ACC112 (cell line): ENCODE results near the gene LBX2.
A peak's percentile ranks its signal among the peaks of the same experiment; 100 is the strongest.

ENCODE experiments used
- H2AFZ ChIP-seq: fragments of 200-600 bp; sonication (generic); one replicate; pipeline ENCODE4 v1.6.0; 2017; ENCODE audit warnings: antibody characterized with exemption, low read length; ENCODE audit not compliant: unreplicated experiment
- H3K27ac ChIP-seq: fragments of 200-600 bp; sonication (generic); 2 replicates; pipeline ENCODE4 v1.5.1; 2014; ENCODE audit warnings: low read depth, mild to moderate bottlenecking, antibody characterized with exemption, low read length, moderate library complexity
- H3K27me3 ChIP-seq: fragments of 200-600 bp; sonication (generic); 2 replicates; pipeline ENCODE4 v1.6.1; 2014; ENCODE audit warnings: mild to moderate bottlenecking, antibody characterized with exemption, low read length, moderate library complexity, mixed read lengths; ENCODE audit not compliant: insufficient read depth
- H3K36me3 ChIP-seq: fragments of 200-600 bp; sonication (generic); 2 replicates; pipeline ENCODE4 v1.6.1; 2016; ENCODE audit warnings: mild to moderate bottlenecking, antibody characterized with exemption, low read length, moderate library complexity, mixed read lengths; ENCODE audit not compliant: insufficient read depth
- H3K4me1 ChIP-seq: fragments of 200-600 bp; sonication (generic); one replicate; pipeline ENCODE4 v1.6.1; 2016; ENCODE audit warnings: low read length, mixed read lengths; ENCODE audit not compliant: insufficient read depth, unreplicated experiment, control insufficient read depth
- H3K4me3 ChIP-seq: fragments of 200-600 bp; sonication (generic); 2 replicates; pipeline ENCODE4 v1.5.1; 2014; ENCODE audit warnings: mild to moderate bottlenecking, low read depth, low read length
- H3K79me2 ChIP-seq: fragments of 200-600 bp; sonication (generic); one replicate; pipeline ENCODE4 v1.6.0; 2016; ENCODE audit warnings: low read length; ENCODE audit not compliant: control insufficient read depth, unreplicated experiment, insufficient read depth

The LBX2 gene

DNA sequence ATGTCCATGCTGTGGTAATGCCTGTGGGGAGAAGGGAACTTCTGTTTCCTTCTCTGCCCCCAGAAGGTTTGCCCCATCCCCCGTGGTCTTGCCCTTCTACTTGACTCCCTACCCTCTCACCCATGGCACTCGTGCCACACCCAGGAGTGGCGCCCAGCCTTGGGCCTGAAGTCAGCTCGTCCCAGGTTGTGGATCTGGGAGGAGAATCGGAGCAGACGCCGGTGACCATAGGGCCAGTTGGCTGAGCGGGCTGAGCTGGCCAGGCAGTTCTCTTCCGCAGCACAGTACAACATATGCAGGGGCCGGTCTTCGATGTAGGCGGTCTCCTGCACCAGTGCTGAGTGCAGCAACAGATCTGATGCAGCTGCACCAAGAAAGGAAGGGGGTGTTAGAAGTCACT, 35.0 kb upstream of the LBX2 start:
- H3K27ac ChIP-seq: no peak overlapping the region
- no peak overlapping the region for H2AFZ ChIP-seq
- peaks cover 11% of the 10 kb centered on the region; the same call in 1 of the 2 replicates for H3K36me3 ChIP-seq
- no peaks in the 10 kb centered on the region for H3K27me3 ChIP-seq
- peaks cover 19% of the 10 kb centered on the region for H3K79me2 ChIP-seq
- peaks cover 12% of the 10 kb centered on the region for H3K4me1 ChIP-seq
- no peak overlapping the region for H3K4me3 ChIP-seq

DNA sequence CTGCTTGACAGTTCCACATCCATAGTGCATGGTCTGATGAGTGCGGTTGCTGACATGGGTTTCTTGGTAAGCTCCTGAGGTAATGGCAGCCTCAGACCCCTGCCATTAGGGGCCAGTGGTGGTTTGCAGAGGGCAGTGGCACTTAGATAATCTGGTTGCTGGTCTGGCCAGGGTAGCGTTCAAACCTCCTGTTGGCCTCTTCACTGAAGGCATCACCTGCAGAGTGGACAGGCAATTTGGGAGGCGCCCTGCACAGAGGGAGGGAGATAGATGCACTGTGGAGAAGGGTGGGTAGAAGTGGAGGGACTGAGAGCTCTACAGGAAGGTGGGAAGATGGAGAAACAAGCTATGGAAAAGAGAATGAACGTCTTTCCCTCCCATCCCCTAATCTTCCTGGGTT, 34.1 kb upstream of the LBX2 start:
- H3K36me3 ChIP-seq: peaks cover 7% of the 10 kb centered on the region; the same call in 1 of the 2 replicates
- H2AFZ ChIP-seq: no peak overlapping the region
- H3K4me1 ChIP-seq: peaks cover 14% of the 10 kb centered on the region
- no peaks in the 10 kb centered on the region for H3K27me3 ChIP-seq
- peaks cover 26% of the 10 kb centered on the region for H3K79me2 ChIP-seq
- H3K27ac ChIP-seq: no peak overlapping the region
- no peak overlapping the region for H3K4me3 ChIP-seq

DNA sequence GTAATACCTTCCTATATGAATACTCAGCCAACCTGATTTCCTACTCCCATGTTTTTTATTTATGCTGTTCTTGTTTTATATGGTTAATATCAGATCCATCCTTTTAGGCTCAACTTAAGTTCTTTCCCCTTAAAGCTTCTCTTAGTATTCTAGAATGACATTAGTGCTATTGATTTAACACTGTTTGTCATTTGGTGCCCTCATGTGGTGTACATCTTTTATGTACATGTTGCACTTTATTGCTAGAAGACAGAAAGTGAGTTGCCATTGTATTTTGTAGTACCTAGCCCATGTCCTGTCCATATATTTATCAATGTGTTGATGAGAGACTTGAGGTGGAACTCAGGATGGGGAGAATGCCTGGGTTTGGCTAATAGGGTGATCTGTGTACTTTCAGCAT, 32.8 kb upstream of the LBX2 start:
- H2AFZ ChIP-seq: no peak overlapping the region
- H3K79me2 ChIP-seq: peaks cover 34% of the 10 kb centered on the region
- peaks cover 22% of the 10 kb centered on the region for H3K4me1 ChIP-seq
- peak overlapping the region; percentile 96; the same call in 1 of the 2 replicates for H3K4me3 ChIP-seq
- peak overlapping the region; percentile 67; the same call in 1 of the 2 replicates for H3K27ac ChIP-seq
- H3K36me3 ChIP-seq: peaks cover 4% of the 10 kb centered on the region; the same call in 1 of the 2 replicates
- no peaks in the 10 kb centered on the region for H3K27me3 ChIP-seq

DNA sequence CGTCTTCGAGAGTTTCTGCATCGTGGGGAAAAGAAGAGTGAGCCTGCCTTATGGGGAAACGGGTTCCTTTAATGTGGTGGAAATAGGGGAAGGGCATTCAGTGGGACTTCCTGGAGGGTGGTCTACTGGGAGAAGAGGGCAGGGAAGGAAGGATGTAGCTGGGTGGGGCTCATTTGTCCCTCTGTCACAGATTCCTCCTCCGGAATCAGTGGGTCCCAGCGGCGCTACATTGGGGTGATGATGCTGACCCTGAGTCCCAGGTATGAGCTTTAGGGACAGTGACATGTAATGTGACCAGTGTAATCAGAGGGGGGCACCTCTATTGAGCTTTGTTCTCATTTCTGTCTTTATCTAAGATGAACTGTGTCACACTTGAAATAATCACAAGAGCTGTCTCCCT, 32.3 kb upstream of the LBX2 start:
- H3K36me3 ChIP-seq: peaks cover 10% of the 10 kb centered on the region; the same call in 1 of the 2 replicates
- peaks cover 37% of the 10 kb centered on the region for H3K79me2 ChIP-seq
- peak overlapping the region; percentile 96 for H3K4me3 ChIP-seq
- peak overlapping the region; percentile 67 for H3K27ac ChIP-seq
- peaks cover 22% of the 10 kb centered on the region for H3K4me1 ChIP-seq
- no peak overlapping the region for H2AFZ ChIP-seq
- no peaks in the 10 kb centered on the region for H3K27me3 ChIP-seq

DNA sequence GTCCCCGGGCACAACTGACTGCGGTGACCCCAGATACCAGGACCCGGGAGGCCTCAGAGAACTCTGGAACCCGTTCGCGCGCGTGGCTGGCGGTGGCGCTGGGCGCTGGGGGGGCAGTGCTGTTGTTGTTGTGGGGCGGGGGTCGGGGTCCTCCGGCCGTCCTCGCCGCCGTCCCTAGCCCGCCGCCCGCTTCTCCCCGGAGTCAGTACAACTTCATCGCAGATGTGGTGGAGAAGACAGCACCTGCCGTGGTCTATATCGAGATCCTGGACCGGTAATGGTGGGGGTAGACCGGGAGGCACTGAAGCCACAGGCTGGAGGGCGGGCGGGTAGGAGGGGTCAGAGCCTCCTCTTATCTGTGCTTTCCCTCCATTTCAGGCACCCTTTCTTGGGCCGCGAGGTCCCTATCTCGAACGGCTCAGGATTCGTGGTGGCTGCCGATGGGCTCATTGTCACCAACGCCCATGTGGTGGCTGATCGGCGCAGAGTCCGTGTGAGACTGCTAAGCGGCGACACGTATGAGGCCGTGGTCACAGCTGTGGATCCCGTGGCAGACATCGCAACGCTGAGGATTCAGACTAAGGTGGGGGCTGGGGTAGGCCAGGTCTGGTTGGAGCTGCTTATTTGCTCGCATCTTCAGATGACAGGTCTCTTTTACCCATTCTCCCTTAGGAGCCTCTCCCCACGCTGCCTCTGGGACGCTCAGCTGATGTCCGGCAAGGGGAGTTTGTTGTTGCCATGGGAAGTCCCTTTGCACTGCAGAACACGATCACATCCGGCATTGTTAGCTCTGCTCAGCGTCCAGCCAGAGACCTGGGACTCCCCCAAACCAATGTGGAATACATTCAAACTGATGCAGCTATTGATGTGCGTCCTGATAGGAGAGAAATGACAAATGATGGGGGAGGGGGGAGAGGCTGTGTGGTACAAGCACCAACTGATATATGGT, 31.1 kb upstream of the LBX2 start:
- Histone ChIP-seq H3K27ac (peak overlapping the region; percentile 67), H3K4me3 (peak overlapping the region; percentile 96), H3K27me3 (no peaks in the 10 kb centered on the region), H3K4me1 (peaks cover 22% of the 10 kb centered on the region), H2AFZ (peak overlapping the region; percentile 57), H3K36me3 (peaks cover 18% of the 10 kb centered on the region; the same call in 1 of the 2 replicates), H3K79me2 (peaks cover 37% of the 10 kb centered on the region)

DNA sequence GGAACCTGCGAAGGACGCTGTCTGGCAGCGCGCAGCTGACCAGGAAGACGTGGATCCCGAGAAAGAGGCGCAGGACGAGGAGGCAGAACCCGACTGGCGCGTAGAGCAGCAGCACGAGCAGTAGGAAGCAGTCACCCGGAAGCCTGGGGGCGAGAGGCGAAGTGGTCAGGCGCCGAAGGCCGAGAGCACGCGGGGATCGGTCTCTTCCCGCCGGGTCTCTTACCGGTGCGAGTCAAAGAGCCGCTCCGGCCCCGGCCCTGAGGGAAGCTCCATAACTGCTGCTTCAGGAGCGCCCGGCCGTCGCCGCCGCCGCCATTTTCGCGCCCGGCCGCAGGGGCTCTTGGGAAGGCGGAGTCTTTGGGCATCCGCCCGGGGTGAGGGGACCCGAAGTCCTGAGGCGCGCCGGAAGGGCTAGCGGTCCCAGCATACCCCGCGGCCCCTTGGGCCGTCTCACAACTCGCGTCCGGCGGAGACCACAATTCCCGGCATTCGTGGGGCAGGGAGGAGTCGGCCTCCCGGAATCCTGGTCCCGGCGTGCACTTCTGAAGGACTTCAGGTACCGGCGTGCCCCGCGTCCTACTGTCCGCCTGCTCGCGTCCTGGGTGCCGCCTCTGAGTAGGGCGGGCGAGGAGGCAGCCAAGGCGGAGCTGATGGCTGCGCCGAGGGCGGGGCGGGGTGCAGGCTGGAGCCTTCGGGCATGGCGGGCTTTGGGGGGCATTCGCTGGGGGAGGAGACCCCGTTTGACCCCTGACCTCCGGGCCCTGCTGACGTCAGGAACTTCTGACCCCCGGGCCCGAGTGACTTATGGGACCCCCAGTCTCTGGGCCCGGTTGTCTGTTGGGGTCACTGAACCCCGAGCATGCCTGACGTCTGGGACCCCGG, 30.2 kb upstream of the LBX2 start, which contains the start of the genes AUP1 and HTRA2:
TSS of gene AUP1 (minus strand) at position 350 of the 882 bp plus-strand sequence. CDS start at position 273, 77 bp downstream.
TSS of gene HTRA2 (plus strand) at position 577 of the 882 bp plus-strand sequence. CDS start at position 651, 74 bp downstream.
- H3K27me3 ChIP-seq: no peaks in the 10 kb centered on the region
- H3K4me1 ChIP-seq: peaks cover 22% of the 10 kb centered on the region
- H3K27ac ChIP-seq: peak within 1 kb of the TSS; percentile 67
- peak within 1 kb of the TSS; percentile 96 for H3K4me3 ChIP-seq
- H3K79me2 ChIP-seq: peaks cover 37% of the 10 kb centered on the region
- peak within 1 kb of the TSS; percentile 58 for H2AFZ ChIP-seq
- peaks cover 17% of the 10 kb centered on the region; the same call in 1 of the 2 replicates for H3K36me3 ChIP-seq

DNA sequence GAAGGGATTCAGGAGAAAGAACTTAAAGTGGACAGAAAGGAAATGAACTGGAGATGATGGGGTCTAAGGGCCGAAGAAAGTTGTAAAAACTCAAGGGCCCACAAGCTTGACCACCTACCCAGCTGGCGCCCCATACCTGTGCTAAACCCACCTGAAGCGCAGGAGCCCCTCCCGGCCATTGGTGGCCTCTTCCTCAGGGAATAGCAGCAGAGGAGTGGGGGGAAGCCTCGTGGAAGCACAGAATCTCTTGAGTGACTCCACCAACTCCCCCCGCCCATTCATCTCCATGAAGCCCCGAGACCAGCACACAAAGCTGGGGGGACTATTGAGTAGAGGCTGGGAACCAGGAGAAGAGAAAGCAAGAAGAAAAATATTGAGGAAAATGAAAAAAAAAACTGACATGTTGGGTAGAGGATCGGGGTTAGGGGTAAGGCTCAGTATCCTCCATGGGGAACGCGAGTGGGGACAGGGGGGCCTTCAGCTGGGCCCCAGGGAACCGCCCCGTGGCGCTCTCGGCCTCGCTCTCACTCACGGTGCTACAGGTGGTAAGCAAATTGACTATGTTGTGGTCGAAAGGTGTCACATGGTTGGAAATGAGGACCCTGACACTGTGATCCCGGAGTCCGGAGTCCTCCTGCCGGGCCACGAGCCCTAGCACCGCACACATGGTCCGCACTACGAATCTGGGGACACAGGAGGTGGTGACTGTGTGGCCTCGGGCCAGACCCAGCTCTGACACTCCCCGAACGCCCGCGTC, 29.4 kb upstream of the LBX2 start:
- peak overlapping the region; percentile 48 for H3K27ac ChIP-seq
- peaks cover 22% of the 10 kb centered on the region for H3K4me1 ChIP-seq
- peak overlapping the region; percentile 58 for H2AFZ ChIP-seq
- peak overlapping the region; percentile 96 for H3K4me3 ChIP-seq
- H3K27me3 ChIP-seq: no peaks in the 10 kb centered on the region
- H3K36me3 ChIP-seq: peaks cover 15% of the 10 kb centered on the region; the same call in 1 of the 2 replicates
- H3K79me2 ChIP-seq: peaks cover 37% of the 10 kb centered on the region

DNA sequence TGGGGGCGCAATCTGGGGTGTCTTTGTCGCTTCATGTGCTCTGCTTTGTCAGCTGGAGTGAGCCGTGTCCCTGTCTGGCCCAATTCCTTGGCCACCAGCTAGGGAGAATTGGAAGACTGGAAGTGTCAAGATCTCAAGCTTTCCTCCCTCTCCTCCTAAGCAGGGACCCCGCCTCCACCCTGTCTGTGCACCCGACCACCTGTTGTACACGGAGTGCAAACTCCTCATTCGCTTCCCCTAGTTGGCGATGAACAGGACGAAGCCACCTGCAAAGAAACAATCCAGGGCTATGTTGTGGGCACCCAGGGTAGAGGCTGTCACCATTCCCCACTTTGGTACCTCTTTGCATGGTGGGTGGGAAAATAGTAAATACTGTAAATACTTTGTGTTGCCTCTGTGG, 28.3 kb upstream of the LBX2 start:
- Histone ChIP-seq H3K27me3 (no peaks in the 10 kb centered on the region), H3K27ac (no peak overlapping the region), H3K4me1 (peaks cover 22% of the 10 kb centered on the region), H3K79me2 (peaks cover 37% of the 10 kb centered on the region), H3K4me3 (peak overlapping the region; percentile 96), H2AFZ (no peak overlapping the region), H3K36me3 (peaks cover 15% of the 10 kb centered on the region; the same call in 1 of the 2 replicates)

DNA sequence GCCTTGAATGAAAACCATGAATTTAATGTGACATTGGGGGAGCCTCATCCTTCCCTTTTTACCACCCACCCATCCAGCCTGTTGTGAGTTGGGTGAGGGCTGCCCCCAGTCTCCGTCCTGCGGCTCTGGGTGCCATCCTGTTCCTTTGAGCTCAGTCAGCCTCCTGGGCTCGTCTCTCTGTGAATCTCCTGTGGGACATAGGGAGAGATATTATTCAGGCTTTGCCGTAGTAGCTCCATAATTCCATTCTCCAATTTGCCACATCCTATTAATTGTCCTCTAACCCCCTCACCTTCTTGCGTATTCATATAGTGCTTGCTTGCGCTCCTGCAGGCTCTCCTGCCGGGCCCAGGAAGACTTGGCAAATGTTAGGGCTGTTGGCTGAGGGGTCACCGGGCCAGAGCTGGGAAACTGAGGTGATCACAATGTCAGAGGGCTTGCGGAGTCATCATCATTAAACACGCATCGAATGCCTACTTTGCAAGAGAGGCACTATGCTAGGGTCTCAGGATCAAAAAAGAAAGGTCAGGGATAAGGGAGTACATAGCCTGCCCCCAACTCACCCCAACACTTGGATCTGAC, 27.3 kb upstream of the LBX2 start:
- Histone ChIP-seq H3K27me3 (peaks cover 6% of the 10 kb centered on the region; the same call in 1 of the 2 replicates), H3K4me3 (no peak overlapping the region), H3K4me1 (peaks cover 19% of the 10 kb centered on the region), H2AFZ (no peak overlapping the region), H3K27ac (no peak overlapping the region), H3K79me2 (peaks cover 36% of the 10 kb centered on the region), H3K36me3 (peaks cover 15% of the 10 kb centered on the region; the same call in 1 of the 2 replicates)
